ENCODE results near the gene APOL2.
"Not testable (repeated sequence)": the region's sequence is repeated elsewhere in the genome, so short reads cannot be mapped to it uniquely, and the experiment has no call there.

Gene APOL2

GRCh38 chr22:36197514-36198146, 41.7 kb downstream of the APOL2 start:
- peak; percentile 64 for DNase-seq (ENCODE audit: low spot score)

DNA sequence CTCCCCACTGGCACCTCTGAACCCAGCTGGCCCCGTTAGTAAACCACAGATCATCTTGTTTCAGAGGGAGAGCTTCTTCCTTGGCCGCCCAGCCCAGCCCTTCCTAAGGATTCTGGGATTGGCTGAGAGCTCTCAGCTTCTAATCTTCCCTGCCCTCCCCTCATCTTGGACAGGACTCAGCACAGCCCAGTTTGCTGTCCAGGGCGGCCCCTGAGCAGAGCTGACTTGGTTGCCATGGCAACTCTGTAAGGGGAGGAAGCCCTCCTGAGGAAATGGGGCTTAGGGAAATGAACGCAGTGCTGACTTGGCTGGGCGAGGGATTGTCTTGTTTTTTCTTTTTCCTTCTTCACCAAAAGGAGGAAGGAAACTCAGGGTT, 42.3 kb downstream of the APOL2 start:
- DNase-seq (ENCODE audit: low spot score): peak; percentile 92

DNA sequence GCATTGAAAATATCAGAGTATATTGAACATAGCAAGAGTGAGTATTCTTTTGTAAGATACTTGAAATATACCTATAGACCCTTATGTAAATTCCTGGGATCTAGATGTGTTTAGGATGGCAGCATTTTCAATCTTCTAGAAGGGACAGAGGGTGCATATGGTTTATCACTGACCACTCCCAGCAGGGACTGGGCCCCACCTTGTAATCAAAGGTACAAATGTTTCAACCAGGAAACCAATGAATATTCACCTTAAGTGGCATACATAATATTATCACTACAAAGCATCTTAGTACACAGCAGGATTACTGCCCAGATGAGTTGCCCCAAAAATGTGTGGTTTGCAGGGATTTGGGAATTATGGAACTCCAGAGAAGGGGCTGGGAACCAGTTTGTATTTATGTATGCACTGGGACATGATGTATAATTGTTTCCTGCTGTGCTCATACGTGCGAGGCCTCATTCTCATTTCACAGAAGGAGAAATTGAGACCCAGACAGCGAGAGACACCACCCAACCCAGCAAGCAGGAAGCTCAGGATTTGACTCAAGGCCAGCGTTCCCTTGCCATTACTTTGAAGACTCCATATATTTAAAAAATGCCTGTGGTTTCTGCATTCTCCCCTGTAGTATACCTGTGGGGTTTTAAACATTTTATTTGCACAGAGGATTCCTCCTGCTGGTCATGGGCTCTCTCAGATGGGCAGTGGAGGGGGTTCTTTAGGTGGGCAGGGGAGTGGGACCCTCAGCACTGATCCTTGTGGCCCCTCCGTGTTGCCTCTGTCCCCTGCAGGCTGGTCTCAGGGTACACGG, 42.9 kb downstream of the APOL2 start:
- no peak for DNase-seq (ENCODE audit: low spot score)

DNA sequence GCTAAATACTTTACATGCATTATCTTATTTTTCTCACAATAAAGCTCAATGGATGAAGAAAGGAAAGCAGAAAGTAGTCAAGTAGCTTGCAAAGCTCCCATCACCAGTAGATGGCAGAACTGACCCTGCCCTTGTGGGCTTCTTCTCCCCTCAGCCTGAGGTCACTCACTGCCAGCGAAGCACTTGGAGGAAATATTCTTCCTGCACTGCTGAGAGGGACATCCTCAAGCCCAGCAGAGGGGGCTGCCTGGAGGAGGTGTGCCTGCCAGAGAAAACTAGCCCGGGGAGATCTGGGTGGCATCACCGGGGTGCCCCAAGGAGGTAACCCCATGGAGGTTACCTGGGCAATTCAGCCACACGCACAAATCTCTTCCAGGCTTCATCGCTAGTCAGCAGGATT, 44.4 kb downstream of the APOL2 start:
- peak; percentile 78 for DNase-seq (ENCODE audit: low spot score)

DNA sequence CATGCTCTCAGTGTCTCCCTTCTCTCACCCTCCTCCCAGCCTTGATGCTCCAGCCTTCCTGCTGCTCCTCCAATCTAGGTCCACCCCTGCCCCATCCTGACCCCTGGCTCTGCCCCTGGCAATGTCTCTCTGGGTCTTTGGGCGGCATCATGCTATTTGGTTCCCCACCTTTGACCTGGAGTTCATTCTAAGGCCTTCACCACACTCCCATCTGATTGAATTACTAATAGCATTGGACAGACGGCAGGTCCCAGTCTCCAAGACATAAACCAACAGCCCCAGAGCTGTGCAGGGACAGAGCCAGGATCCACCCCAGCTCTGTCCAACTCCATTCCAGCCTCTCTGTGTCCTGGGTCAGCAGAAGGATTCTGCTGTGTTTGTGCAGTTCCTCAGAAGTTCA, 44.9 kb downstream of the APOL2 start:
- no peak for DNase-seq (ENCODE audit: low spot score)

DNA sequence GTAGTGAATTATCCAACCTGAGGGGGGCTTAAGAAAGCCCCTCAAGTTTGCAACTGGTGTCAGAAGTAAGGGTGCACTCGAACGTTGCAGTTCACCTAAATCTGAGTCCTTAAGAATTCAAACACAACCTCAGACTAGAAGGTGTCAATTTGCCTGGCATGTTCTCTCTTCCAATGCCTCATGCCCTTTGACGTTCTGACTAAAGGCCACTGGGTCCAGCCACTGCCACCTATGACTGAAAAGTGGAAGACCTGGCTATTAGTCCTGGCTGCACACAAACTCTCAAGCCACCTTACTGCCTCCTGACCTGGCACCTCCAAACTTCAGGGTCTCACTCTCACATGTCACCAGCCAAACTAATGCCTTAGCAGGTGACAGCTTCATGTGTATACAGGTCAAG, 45.8 kb downstream of the APOL2 start:
- no peak for DNase-seq (ENCODE audit: low spot score)

- no peak for DNase-seq (ENCODE audit: low spot score)
Measured at GRCh38 chr22:36193171-36193570, 46.2 kb downstream of the APOL2 start.

DNA sequence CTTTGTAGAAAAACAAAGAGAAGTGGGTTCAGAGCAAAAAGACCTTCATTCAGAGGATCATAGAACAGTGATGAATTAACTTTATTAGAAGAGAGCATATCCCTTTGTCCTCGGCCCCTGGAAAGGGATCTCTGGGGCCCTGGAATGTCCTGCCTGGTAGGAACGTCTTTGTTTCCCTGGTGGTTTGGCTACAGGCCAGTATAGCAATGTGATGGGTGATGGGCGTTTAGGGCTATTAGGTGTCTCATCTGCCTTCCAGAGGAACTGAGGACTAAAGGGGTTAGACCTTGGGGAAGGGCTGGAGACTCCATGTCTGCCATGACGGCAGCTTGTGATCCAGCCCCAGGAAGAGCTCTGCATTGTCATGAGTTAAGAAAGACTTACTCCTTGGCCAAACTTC, 46.8 kb downstream of the APOL2 start:
- DNase-seq (ENCODE audit: low spot score): no peak

DNA sequence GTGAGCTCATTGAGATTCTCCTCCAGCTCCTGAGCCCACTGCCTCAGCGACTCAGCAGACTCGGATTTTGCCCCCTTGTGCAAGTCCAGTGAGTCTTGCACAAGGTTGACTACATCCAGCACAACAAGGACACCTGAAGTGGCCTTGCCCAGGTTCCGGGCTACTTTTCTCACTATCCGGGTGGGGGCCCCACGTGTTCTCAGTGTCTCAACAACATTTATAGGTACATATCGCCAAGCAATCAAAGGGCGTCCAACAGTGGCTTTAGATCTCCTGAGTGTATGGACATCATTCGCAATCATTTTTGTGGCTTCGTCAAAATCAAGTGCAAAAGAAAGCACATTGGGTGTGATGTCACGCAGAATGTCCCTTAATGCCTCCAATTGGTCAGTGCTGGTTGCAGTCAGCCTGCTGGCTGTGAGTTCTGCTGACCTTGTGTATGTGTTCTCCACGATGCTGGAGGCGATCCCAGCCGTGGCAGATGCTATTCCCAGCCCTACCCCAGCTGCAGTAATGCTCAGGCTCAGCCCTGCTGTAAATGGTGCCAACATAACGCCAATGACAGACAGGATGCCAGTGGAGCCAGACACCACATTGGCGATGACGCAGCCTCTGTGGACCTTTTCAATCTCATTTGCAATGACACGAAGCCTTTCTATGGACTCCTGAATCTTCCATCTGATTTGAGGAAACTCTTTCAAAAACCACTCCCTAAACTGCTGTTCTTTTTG, 48.1 kb downstream of the APOL2 start:
- DNase-seq (ENCODE audit: low spot score): no peak

DNA sequence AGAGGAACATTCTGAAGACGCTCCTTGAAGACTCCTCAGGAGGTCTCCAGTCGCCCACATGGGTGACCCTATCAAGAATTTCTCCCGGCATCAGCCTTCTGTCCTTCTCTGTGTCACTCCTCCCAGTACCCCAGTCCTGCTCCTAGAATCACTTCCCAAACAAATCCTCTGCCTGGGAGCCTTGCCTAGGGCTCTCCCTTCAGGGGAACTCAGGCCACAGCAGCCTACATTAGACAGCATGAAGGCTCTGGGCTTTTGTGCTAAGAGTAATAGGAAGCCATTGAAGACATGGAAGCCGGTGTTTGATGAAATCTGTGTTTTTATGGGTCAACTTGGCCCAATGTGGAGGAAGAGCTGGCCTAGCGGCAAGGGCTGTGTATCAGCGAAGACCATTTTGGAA, 51.5 kb downstream of the APOL2 start:
- not testable (repeated sequence) for DNase-seq (ENCODE audit: low spot score)

GRCh38 chr22:36185828-36186624, 53.3 kb downstream of the APOL2 start:
- no peak for DNase-seq (ENCODE audit: low spot score)

GRCh38 chr22:36184433-36185025, 54.8 kb downstream of the APOL2 start:
- no peak for DNase-seq (ENCODE audit: low spot score)

- no peak for DNase-seq (ENCODE audit: low spot score)
Measured at GRCh38 chr22:36183446-36183845, 55.9 kb downstream of the APOL2 start.

DNA sequence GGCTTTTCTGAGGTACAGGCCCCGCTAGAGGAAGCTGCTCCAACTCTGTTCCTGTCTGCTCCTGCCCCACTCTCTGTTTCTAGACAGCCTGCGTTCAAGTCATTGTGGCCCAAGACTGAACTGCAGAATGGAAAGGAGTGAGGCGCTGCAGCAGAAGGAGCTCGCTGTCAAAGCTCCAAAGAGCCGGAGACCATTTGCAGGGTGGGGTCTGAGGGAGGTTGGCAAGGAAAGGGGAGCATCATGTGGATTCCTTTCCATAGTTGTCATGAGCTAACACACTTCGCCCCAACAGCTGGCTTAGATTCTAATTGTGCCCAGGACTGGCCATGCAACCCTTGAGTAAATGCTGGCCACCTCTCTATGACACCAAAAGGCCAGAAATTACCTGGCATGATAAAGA, 56.5 kb downstream of the APOL2 start:
- no peak for DNase-seq (ENCODE audit: low spot score)

DNA sequence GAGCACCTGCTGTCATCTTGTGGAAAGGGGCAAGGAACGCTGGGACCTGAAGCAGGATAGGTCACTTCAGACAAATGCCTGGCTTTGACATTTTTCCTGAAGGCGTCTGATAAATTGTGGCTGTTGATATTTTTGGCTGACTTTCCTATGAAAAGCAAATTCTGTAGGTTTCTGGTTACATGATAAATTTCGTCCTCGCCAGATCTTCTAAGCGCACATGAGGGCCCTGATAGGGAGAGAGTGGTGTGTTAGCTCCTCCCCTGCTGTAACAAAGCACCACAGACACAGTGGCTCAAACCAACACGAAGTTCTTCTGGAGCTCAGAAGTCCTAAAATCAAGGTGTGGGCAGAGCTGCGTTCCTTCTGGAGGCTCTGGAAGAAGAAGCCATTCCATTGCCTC, 57.3 kb downstream of the APOL2 start:
- peak; percentile 30 for DNase-seq (ENCODE audit: low spot score)

- no peak for DNase-seq (ENCODE audit: low spot score)
Measured at GRCh38 chr22:36180928-36181327, 58.4 kb downstream of the APOL2 start.

GRCh38 chr22:36180038-36180880, 59.1 kb downstream of the APOL2 start:
- peak; percentile 88 for DNase-seq (ENCODE audit: low spot score)

- DNase-seq (ENCODE audit: low spot score): peak; percentile 2
Measured at GRCh38 chr22:36177160-36177559, 62.2 kb downstream of the APOL2 start.

Data from ecto neural progenitor cell (in vitro differentiated cells).